ENCODE data around the gene ZNF346. TPM values are rescaled to one million over a fixed set of nuclear protein-coding genes. Genes with fewer than 3 reads are reported as not detected.

ZNF346 gene
- total RNA-seq, 2 experiments from 2014 or later, result 16.5 to 23.3 TPM

- Mint-ChIP-seq H3K27ac (no peak overlapping the region), H3K9me3 (ENCODE audit: low read depth) (no peaks in the 10 kb centered on the region), H3K4me1 (no peaks in the 10 kb centered on the region), H3K36me3 (ENCODE audit: low read depth) (no peaks in the 10 kb centered on the region), H3K4me3 (no peak overlapping the region), H3K27me3 (no peaks in the 10 kb centered on the region)
- ATAC-seq, result no peak
- ChIA-PET POLR2A (no interaction called here), CTCF (interaction anchor here (1.7 kb wide), 1 partner anchor 8 kb away, joined by 7 read pairs; no protein-coding TSS in a partner anchor)
- no peak for DNase-seq
- intact Hi-C loops (cut with DNase I, micrococcal nuclease), result no loop called here
These were observed 83.4 kb downstream of the ZNF346 start for GRCh38 chr5:177105691-177106476.

DNA sequence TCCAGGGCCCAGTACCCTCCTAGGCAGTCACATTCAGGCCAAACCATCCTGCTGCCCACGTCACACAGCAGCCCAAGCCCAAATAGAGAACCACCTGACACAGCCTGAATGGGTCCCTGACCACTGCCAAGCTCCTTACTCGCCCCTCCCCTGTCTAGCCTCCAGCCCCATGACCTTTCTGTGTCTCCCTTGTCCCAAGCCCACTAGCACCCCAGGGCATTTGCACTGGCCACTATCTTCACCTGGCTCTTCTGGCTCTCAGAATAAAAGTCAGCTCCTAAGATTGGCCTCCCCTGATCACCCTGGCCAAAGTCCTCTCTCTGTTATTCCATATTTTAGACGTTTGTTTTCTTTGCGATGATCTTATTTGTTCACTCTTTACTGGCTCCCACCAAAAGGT, 84.7 kb downstream of the ZNF346 start:
- Mint-ChIP-seq H3K4me1 (peaks cover 2% of the 10 kb centered on the region), H3K27me3 (no peaks in the 10 kb centered on the region), H3K9me3 (ENCODE audit: low read depth) (no peaks in the 10 kb centered on the region), H3K36me3 (ENCODE audit: low read depth) (no peaks in the 10 kb centered on the region), H3K4me3 (no peak overlapping the region), H3K27ac (no peak overlapping the region)
- ATAC-seq (no peak), DNase-seq (no peak)
- CTCF ChIA-PET, result no interaction called here
- intact Hi-C loops (cut with DNase I, micrococcal nuclease), result no loop called here
- POLR2A ChIA-PET, result no interaction called here

DNA sequence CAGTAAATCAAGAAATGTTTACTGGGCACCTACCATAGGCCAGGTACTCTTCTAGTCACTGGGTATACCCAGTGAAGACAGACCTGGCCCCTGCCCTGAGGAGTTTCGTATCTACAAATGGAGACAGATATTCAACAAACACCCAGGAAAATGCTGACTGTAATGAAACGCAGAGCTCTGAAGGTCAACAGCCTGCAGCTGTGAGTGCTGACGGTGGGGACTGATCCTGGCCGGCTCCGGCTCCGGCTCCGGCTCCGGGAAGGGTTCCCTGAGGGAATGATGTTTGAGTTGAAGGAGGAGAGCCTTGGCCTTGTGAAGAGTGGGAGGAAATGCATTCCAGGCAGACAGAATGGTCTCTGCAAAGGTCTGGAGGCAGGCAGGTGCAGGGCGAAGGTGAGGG, 87.3 kb downstream of the ZNF346 start:
- Mint-ChIP-seq H3K4me3 (no peak overlapping the region), H3K27me3 (no peaks in the 10 kb centered on the region), H3K4me1 (peaks cover 4% of the 10 kb centered on the region), H3K27ac (no peak overlapping the region), H3K9me3 (ENCODE audit: low read depth) (no peaks in the 10 kb centered on the region), H3K36me3 (ENCODE audit: low read depth) (no peaks in the 10 kb centered on the region)
- intact Hi-C loops (cut with DNase I, micrococcal nuclease), result loop anchor here (5.0 to 10.0 kb wide), 4 partner anchors 47 to 448 kb away; partner anchors contain the start of gene UNC5A (in 1 of the 2)
- no peak for ATAC-seq
- POLR2A ChIA-PET, result no interaction called here
- no peak for DNase-seq
- CTCF ChIA-PET, result interaction anchor here (0.6 to 5.5 kb wide), 3 partner anchors 38 to 205 kb away, joined by 3 to 60 read pairs (median 3); no protein-coding TSS in a partner anchor

- no peaks in the 10 kb centered on the region for H3K27me3 Mint-ChIP-seq
- H3K27ac Mint-ChIP-seq, result no peak overlapping the region
- no peaks in the 10 kb centered on the region for H3K9me3 Mint-ChIP-seq (ENCODE audit: low read depth)
- peak; percentile 79 for DNase-seq
- ATAC-seq, result peak; percentile 55
- H3K4me1 Mint-ChIP-seq, result peaks cover 12% of the 10 kb centered on the region
- no peak overlapping the region for H3K4me3 Mint-ChIP-seq
- H3K36me3 Mint-ChIP-seq (ENCODE audit: low read depth), result peaks cover 4% of the 10 kb centered on the region
- POLR2A ChIA-PET, result no interaction called here
- intact Hi-C loops (cut with DNase I, micrococcal nuclease), result loop anchor here (1.0 to 10.0 kb wide), 8 partner anchors 25 to 452 kb away; partner anchors contain the start of gene UNC5A (in 1 of the 2)
- CTCF ChIA-PET, result interaction anchor here (0.5 to 5.5 kb wide), 18 partner anchors 15 to 451 kb away, joined by 3 to 60 read pairs (median 4); no protein-coding TSS in a partner anchor
These were observed 89.4 kb downstream of the ZNF346 start for GRCh38 chr5:177111720-177112394.

- ChIA-PET POLR2A (interaction anchor here (0.6 kb wide), 1 partner anchor 56 kb away, joined by 3 read pairs; no protein-coding TSS in a partner anchor), CTCF (interaction anchor here (0.5 to 5.5 kb wide), 40 partner anchors 7 to 1386 kb away, joined by 3 to 60 read pairs (median 4); partner anchors contain the start of gene FGFR4)
- Mint-ChIP-seq H3K4me1 (peaks cover 15% of the 10 kb centered on the region), H3K9me3 (ENCODE audit: low read depth) (no peaks in the 10 kb centered on the region), H3K27me3 (no peaks in the 10 kb centered on the region), H3K4me3 (no peak overlapping the region), H3K36me3 (ENCODE audit: low read depth) (peaks cover 7% of the 10 kb centered on the region), H3K27ac (no peak overlapping the region)
- DNase-seq (no peak), ATAC-seq (no peak)
- intact Hi-C loops (cut with DNase I, micrococcal nuclease), result loop anchor here (1.0 to 10.0 kb wide), 7 partner anchors 25 to 452 kb away; partner anchors contain the start of gene UNC5A (in 1 of the 2)
These were observed 90.2 kb downstream of the ZNF346 start for GRCh38 chr5:177112589-177113220.

- peaks cover 7% of the 10 kb centered on the region for H3K36me3 Mint-ChIP-seq (ENCODE audit: low read depth)
- peaks cover 15% of the 10 kb centered on the region for H3K4me1 Mint-ChIP-seq
- intact Hi-C loops (cut with DNase I, micrococcal nuclease), result loop anchor here (1.0 to 10.0 kb wide), 12 partner anchors 20 to 451 kb away; partner anchors contain the start of genes NSD1 (in 2 of the 2), PRELID1 (in 1 of the 2), RAB24 (in 1 of the 2) and UNC5A (in 1 of the 2)
- no peak overlapping the region for H3K4me3 Mint-ChIP-seq
- peak overlapping the region; percentile 11 for H3K27ac Mint-ChIP-seq
- no peaks in the 10 kb centered on the region for H3K9me3 Mint-ChIP-seq (ENCODE audit: low read depth)
- peak; percentile 49 for ATAC-seq
- H3K27me3 Mint-ChIP-seq, result no peaks in the 10 kb centered on the region
- POLR2A ChIA-PET, result interaction anchor here (0.6 kb wide), 1 partner anchor 316 kb away, joined by 7 read pairs; no protein-coding TSS in a partner anchor
- CTCF ChIA-PET, result interaction anchor here (0.6 to 5.5 kb wide), 55 partner anchors 8 to 1387 kb away, joined by 3 to 60 read pairs (median 4); partner anchors contain the start of genes FGFR4, NSD1 and SLC34A1
- DNase-seq, result peak; percentile 88
These were observed 91.3 kb downstream of the ZNF346 start for GRCh38 chr5:177113566-177114424.

DNA sequence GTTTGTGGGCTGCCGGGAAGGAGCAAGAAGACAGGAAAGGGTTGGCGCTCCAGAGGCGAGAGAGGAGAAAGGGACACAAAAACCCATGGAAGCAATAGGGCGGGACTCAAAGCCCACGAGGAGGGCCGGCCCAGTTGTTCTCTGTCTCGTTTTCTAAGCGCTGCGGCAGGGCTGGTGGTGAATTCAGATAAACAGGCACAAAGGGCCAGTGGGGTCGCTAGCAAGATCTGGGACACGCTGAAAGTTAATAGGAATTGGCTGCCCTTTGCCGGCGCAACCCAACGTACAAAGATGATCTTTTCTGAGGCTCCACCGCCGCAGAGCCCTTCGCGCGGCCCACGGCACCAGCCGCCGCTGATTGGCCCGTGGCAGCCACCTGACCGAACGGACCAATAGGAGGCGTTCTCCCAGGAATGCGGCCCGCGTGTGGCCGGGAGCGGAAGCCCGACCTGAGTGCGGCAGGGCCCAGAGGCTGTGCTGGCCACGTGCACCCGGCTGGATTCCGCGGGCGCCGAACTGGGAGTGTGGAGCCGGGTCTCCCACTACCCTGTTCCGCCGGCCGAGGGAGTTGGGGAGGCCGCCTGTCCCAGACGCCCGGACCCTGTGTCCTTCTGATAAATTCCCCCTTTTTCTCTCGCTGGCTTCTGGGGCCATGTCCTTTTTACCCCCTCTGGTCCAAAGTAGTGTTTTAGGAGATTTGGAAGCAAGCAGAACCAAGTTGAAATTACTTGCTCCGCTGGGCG, 94.3 kb downstream of the ZNF346 start:
- DNase-seq, result peak; percentile 91
- ChIA-PET CTCF (interaction anchor here (0.6 kb wide), 1 partner anchor 384 kb away, joined by 3 read pairs; no protein-coding TSS in a partner anchor), POLR2A (no interaction called here)
- peaks cover 7% of the 10 kb centered on the region for H3K36me3 Mint-ChIP-seq (ENCODE audit: low read depth)
- peak overlapping the region; percentile 81 for H3K27ac Mint-ChIP-seq
- H3K27me3 Mint-ChIP-seq, result no peaks in the 10 kb centered on the region
- peak overlapping the region; percentile 57 for H3K4me3 Mint-ChIP-seq
- no peaks in the 10 kb centered on the region for H3K9me3 Mint-ChIP-seq (ENCODE audit: low read depth)
- intact Hi-C loops (cut with DNase I, micrococcal nuclease), result loop anchor here in 1 of 2 experiments (1.0 to 10.0 kb wide), 2 partner anchors 158 to 186 kb away; partner anchors contain the start of genes PRELID1 and RAB24
- peak; percentile 98 for ATAC-seq
- H3K4me1 Mint-ChIP-seq, result peaks cover 14% of the 10 kb centered on the region

DNA sequence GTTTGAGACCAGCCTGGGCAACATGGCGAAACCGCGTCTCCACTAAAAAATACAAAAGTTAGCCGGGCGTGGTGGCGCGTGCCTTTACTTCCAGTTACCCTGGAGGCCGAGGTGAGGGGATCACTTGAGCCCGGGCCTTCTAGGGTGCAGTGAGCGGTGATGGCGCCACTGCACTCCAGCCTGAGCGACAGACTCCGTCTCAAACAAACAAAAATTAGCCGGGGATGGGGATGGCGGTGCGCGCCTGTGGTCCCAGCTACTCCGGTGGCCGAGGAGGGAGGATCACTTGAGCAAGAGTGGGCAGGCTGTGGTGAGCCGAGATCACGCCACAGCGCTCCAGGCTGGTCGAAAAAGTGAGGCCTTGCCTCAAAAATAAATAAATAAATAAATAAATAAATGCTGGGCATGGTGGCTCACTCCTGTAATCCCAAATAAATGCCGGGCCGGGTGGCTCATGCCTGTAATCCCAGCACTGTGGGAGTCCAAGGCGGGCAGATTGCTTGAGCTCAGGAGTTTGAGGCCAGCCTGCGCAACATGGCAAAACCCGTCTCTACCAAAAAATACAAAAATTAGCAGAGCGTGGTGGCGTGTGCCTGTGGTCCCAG, 95.0 kb downstream of the ZNF346 start:
- no peak for ATAC-seq
- ChIA-PET POLR2A (no interaction called here), CTCF (interaction anchor here (0.6 kb wide), 1 partner anchor 384 kb away, joined by 3 read pairs; no protein-coding TSS in a partner anchor)
- Mint-ChIP-seq H3K4me1 (peaks cover 14% of the 10 kb centered on the region), H3K27me3 (no peaks in the 10 kb centered on the region), H3K9me3 (ENCODE audit: low read depth) (no peaks in the 10 kb centered on the region), H3K4me3 (peak overlapping the region; percentile 57), H3K36me3 (ENCODE audit: low read depth) (peaks cover 7% of the 10 kb centered on the region), H3K27ac (no peak overlapping the region)
- intact Hi-C loops (cut with DNase I, micrococcal nuclease), result loop anchor here in 1 of 2 experiments (10.0 kb wide), 1 partner anchor 157 kb away; no protein-coding TSS in a partner anchor
- no peak for DNase-seq

- ATAC-seq (no peak), DNase-seq (no peak)
- H3K4me1 Mint-ChIP-seq, result no peaks in the 10 kb centered on the region
- intact Hi-C loops (cut with DNase I, micrococcal nuclease), result no loop called here
- CTCF ChIA-PET, result interaction anchor here (0.8 to 1.2 kb wide), 3 partner anchors 9 to 42 kb away, joined by 3 read pairs; partner anchors contain the start of gene NSD1
- H3K27ac Mint-ChIP-seq, result no peak overlapping the region
- no peaks in the 10 kb centered on the region for H3K36me3 Mint-ChIP-seq (ENCODE audit: low read depth)
- POLR2A ChIA-PET, result no interaction called here
- no peaks in the 10 kb centered on the region for H3K27me3 Mint-ChIP-seq
- H3K9me3 Mint-ChIP-seq (ENCODE audit: low read depth), result no peaks in the 10 kb centered on the region
- H3K4me3 Mint-ChIP-seq, result no peak overlapping the region
These were observed 100.1 kb downstream of the ZNF346 start for GRCh38 chr5:177122566-177122965.

Data from activated CD4-positive, alpha-beta T cell treated with anti-CD3 and anti-CD28 coated beads for 36 hours (primary cell).